ENCODE results near the gene EMILIN2.
A peak's percentile ranks its signal among the peaks of the same experiment; 100 is the strongest.
"Not testable (repeated sequence)": the region's sequence is repeated elsewhere in the genome, so short reads cannot be mapped to it uniquely, and the experiment has no call there.

Gene EMILIN2

DNA sequence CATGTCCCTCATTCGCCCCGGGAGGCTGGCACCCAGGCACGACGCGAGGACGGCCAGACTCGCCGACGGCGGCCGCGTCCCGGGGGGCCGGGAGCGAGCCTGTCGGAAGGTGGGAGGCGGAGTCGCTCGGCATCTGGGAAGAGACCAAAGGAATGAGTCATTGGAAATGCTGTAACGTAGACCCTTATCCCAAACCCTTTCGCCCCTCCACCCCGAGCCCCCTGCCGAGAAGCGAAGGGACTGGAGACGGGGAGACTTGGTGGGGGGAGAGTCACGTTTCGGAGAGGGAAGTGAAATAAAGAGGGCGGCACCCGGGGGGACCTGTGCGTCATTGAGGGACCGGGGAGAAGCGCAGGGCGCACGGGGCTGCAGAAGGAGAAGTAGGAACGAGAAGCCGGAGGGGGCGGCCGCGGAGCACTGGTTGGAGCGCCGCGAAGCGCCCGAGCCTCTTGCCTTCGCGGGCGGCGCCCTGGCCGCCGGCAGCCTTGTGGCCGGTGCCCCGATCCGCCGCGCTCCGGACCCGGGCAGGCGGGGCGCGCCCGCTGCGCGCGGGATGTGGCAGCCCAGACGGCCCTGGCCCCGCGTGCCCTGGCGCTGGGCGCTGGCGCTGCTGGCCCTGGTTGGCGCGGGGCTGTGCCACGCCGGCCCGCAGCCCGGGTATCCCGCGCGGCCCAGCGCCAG is at the start of gene EMILIN2:
Gene EMILIN2, plus strand, starts transcription at position 371 of the 681 bp plus-strand sequence. Its CDS starts 183 bp downstream, at position 554.
- DNase-seq (ENCODE audit: low read depth) = peak; percentile 78

DNA sequence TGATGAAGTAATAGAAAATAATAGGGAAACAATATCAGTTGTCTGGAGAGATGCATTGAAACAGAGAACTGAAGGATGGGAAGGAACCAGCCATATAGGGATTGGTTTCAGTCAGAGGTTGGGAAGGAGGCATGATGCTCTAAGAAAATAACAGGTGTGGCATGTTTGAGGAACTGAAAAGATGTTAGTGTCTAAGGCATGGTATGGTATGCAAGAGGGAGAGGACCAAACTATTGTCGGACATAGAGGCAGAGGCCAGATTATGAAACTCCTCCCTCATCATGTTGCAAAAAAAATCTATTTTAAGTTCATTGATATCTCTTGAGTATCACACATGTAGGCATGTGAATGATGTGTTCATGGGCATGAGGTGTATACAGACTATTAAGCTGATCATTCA is 48.9 kb upstream of the EMILIN2 start:
- DNase-seq (ENCODE audit: low read depth) = no peak

DNA sequence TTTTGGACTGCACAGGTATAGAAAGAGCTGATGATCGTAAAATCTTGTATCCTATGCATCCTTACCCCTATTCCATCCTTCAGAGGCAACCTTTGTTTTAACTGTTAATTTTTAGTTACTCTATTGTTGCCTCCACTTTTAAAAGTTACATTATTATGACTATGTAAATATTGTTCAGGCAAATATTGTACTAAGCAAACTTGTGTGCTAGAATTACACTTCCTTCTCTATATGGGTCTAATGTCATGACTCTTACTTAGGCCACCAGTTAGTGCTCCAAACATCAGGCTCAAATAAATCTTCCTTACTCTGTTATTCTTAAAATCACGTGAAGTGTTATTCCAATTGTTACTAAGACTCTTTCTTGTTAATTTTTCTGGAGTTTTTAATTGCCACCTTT is 47.4 kb upstream of the EMILIN2 start:
- DNase-seq (ENCODE audit: low read depth) = no peak

DNA sequence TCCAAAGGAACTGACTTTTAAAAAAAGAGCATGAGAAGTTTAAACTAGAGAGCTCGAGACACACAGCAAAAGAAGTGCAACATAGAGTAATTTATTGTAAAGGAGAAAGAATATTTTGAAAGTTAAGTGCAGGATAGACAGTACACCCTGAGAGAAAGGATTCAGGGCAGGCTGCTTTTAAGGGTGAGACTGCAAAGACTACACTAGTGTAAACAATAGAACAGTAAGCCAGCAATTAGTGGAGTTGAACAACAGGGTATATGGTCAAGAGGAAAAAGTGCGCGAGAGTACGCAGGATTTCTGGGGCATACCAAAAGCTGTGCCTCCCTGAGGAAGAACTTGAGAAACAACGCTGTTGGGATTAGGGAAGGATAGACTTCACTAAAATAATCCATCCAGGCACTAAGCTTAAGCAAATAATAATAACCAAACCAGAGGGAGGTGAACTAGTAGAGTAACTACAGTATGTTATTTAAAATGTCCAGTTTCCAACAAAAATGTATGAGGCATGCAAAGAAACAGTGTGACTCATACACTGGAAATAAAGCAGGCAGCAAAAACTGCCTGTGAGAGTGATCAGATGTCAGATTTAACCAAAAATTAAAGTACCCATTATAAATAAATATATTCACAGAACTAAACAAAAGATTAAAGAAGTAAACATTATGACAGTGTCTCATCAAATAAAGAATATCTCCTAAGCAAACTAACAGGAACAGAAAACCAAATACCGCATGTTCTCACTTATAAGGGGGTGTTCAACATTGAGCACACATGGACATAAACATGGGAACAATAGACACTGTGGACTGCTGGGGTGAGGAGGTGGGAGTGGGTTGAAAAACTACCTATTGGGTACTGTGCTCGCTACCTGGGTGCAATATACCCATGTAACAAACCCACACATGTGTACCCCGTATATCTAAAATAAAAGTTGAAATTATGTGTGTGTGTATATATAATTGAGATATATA is 40.5 kb upstream of the EMILIN2 start:
- peak; percentile 63 for DNase-seq (ENCODE audit: low read depth)

DNA sequence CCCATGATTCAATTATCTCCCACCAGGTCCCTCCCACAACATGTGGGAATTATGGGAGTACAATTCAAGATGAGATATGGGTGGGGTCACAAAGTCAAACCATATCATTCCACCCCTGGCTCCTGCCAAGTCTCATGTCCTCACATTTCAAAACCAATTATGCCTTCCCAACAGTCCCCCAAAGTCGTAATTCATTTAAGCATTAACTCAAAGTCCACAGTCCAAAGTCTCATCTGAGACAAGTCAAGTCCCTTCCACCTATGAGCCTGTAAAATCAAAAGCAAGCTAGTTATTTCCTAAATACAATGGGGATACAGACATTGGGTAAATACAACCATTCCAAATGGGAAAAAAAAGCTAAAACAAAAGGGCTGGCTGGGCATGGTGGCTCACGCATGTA is 38.2 kb upstream of the EMILIN2 start:
- DNase-seq (ENCODE audit: low read depth) = not testable (repeated sequence)

DNA sequence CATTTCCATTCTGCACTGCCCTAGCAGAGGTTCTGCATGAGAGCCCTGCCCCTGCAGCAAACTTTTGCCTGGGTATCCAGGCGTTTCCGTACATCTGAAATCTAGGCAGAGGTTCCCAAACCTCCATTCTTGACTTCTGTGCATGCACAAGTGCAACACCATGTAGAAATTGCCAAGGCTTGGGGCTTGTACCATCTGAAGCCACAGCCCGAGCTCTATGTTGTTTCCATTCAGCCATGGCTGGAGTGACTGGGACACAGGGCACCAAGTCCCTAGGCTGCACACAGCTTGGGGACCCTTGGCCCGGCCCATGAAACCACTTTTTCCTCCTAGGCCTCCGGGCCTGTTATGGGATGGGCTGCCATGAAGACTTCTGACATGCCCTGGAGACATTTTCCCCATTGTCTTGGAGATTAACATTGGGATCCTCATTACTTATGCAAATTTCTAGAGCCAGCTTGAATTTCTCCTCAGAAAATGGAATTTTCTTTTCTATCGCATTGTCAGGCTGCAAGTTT is 37.1 kb upstream of the EMILIN2 start:
- not testable (repeated sequence) for DNase-seq (ENCODE audit: low read depth)

DNA sequence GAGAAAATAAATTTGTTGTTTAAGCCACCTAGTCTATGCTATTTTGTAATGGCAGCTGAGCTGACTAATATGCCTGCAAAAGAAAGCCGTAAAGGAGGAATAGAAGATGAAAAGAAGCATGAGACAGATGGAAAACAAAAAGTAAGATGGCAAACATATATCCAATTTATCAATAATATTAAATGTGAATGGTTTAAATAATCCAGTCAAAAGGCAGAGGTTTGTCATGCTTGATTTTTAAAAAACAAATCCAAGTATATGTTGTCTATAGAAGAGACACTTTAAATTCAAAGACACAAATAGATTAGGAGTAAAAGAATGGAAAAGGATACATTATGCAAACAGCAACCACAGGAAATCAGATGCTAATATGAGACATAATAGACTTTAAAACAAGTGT is 35.4 kb upstream of the EMILIN2 start:
- DNase-seq (ENCODE audit: low read depth) = no peak

DNA sequence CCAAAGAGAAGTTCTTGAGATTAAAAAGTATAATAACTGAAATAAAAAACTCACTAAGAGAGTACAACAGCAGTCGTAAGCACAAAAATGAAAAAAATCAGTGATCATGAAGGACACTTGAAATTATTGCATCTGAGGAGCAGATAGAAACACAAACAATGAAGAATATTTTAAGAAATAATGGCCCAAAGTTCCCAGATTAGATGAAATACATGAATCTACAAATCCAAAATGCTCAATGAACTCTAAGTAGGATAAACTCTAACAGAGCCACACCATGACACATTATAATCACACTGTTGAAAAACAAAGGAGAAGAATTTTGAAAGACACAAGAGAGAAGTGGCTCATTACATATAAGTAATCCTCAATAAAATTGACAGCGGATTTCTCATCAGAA is 31.9 kb upstream of the EMILIN2 start:
- DNase-seq (ENCODE audit: low read depth) = no peak

DNA sequence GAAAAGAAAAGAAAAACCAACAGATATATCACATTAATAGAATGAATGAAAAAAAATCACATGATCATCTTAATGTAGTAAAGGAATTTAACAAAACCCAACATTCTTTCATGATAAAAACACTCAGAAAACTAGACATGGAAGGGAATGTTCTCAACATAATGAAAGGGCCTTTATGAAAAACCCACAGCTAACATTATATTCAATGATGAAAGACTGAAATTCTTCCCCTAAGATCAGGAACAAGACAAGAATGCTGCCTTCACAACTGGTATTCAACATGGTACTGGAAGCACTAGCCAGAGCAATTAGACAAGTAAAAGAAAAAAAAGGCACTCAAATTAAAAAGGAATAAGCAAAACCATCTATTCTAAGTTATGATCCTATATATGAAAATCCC is 28.5 kb upstream of the EMILIN2 start:
- no peak for DNase-seq (ENCODE audit: low read depth)

DNA sequence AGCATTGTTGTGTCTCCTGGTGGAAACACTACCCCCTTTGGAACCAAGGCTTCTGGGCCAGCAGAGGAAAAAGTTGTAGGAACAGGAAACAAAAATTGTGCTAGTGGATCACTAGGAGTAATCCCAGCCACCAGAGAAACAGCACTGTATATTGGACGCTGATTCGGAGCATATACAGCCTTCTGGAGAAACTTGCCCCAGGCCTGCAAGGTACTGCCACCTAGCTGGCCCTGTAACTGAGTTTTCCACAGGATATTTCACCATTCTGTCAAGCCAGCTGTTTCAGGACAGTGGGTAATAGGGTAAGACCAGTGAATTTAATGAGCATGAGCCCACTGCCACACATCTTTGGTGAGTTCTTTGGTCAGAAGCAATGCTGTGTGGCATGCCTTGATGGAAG is 25.1 kb upstream of the EMILIN2 start:
- DNase-seq (ENCODE audit: low read depth) = no peak

DNA sequence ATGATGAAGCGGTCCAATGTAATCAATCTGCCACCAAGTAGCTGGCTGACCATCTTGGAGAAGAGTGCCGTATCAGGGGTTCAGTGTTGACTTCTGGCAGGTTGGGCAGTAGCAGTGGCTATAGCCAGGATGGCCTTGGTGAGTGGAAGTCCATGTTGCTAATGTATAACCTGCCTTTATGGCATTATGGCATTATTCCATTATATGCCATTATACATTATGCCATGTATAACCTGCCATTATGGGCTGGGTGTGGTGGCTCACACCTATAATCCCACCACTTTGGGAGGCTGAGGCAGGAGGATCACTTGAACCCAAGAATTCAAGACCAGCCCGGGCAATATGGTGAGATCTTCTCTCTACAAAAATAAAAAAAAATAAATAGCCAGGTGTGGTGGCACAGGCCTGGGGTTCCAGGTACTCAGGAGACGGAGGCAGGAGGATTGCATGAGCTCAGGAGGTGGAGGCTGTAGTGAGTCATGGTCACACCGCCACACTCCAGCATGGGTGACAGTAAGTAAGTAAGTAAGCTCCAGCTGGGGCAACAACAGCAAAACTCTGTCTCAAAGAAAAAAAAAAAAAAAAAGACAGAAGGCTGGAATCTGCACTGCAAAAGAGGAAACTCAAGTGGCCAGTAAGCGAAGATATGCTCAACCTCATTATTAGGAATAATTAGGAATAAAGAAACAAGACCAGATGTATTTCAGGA is 24.4 kb upstream of the EMILIN2 start:
- no peak for DNase-seq (ENCODE audit: low read depth)

DNA sequence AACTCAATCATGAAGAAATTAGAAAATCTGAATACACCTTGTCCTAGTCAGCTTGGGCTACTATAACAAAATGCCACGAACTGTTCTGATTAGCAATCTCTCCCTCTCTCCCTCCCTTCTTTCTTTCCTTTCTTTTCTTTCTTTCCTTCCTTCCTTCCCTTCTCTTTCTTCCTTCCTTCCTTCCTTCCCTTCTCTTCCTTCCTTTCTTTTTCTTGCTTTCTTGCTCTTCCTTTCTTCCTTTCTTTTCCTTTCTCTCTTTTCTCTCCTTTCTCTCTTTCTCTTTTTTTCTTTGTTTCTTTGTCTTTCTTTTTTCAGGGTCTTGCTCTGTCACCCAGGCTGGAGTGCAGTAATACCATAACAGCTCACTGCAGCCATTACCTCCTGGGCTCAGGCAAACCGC is 23.6 kb upstream of the EMILIN2 start:
- no peak for DNase-seq (ENCODE audit: low read depth)

DNA sequence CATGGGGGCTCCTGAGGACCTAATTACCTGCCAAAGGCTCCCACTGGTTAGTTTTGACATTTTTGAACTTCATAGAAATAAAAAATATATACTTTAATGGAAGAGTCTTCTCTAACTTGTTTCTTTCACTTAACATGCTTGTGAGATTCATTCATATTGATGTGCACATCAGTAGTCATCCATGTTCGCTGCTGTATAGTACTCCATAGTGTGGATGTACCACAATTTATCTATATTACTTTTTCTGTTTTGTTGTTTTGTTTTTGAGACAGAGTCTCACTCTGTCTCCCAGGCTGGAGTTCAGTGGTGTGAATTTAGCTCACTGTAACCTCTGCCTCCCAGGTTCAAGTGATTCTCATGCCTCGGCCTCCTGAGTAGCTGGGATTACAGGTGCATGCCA is 22.8 kb upstream of the EMILIN2 start:
- no peak for DNase-seq (ENCODE audit: low read depth)

DNA sequence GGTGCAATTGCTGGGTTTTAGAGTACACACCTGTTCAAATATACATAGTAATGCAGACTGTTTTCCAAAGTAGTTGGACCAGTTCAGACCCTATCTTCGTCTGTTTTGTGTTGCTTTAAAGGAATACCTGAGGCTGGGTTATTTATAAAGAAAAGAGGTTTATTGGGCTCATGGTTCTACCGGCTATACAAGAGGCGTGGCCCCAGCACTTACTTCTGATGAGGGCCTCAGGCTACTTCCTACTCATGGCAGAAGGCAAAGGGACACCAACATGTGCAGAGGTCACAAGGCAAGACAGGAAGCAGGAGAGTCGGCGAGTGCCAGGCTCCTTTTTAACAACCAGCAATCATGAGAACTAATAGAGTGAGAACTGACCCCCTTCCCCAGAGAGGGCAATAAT is 21.9 kb upstream of the EMILIN2 start:
- no peak for DNase-seq (ENCODE audit: low read depth)

DNA sequence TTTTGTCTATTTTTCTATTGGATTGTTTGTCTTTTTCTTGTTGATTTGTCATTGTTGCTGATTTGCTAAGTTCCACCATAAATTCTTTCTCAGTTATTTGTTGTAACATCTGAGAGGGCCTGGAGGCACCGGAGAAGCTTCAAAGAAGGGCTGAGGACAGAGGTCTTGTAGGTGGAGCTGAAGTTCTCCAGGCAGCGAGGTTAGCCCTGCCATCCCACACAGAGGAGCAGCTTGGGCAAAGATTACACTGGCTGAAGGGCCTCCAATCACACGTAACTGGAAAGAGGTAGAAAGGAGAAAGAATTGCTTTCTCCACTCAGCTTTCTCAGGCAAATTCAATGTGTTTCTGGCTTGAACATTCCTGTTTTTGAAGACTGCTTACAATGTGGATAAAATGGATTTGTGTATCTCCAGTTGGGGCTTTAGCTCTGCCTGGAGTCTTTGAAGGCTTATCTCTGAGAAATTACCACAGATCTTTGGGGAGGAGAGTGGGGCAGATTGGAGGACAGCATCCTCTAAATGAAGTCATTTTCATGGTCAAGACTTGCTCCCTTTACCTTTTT is 21.1 kb upstream of the EMILIN2 start:
- no peak for DNase-seq (ENCODE audit: low read depth)

DNA sequence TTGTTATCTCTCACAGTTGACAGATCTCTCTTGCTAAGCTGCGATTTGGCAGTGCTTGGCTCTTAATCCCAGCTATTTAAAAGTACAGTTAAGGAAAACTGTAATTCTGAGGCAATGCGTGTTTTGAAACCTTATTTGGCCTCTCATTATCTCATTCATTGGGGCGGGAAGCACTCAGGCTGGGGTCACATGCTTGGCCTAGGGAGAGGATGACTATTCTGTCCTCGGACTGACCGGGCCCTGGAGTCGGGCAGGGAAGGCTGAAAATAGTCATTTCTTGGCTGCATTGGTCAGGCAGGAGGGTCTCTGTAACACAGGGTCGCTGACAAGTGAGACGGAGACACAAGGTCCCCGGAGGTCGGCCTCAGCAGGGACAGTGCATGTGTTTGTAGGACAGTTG is 20.2 kb upstream of the EMILIN2 start:
- no peak for DNase-seq (ENCODE audit: low read depth)

DNA sequence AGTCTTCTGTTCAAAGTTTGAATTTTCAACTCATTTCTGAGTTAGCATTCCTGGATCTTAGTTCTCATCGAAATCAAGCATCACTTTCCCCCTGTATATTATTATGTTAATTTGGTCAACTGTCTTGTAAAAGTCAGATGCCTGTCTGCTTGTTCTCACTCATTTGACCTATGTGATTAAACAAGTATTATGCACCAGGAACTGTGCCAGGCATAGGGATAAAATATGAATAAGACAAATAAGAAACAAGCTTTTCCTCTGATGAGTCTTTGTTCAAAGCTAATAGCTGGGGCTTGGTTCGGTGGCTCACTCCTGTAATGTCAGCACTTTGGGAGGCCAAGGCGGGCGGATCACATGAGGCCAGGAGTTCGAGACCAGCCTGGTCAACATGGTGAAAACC is 19.7 kb upstream of the EMILIN2 start:
- no peak for DNase-seq (ENCODE audit: low read depth)

DNA sequence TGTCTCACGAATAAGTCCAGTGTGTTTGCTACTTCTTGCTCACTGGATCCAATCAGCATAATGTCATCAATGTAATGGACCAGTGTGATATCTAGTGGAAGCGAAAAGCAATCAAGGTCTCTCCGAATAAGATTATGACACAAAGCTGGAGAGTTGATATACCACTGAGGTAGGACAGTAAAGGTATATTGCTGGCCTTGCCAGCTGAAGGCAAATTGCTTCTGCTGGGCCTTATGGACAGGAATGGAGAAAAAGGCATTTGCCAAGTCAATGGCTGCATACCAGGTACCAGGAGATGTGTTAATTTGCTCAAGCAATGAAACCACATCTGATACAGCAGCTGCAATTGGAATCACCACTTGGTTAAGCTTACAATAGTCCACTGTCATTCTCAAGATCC is 10.7 kb upstream of the EMILIN2 start:
- not testable (repeated sequence) for DNase-seq (ENCODE audit: low read depth)

DNA sequence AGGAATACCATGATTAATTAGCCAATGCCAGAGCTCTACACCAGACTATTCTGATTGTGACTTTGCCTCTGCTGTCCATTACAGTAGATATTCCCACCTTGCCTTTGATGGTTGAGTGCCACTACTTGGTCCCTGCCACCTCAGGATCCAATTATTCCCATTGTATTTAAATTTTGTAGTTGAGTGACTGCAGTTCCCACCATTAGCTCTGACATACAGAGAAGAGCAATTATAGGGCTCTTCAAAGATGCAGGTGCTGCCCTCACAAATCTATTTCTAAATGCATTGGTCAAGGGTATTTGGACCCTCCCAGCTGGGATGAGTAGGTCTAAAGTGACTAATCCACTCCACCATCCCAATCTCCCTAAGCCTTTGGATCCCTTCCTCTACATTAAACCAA is 9.5 kb upstream of the EMILIN2 start:
- not testable (repeated sequence) for DNase-seq (ENCODE audit: low read depth)

DNA sequence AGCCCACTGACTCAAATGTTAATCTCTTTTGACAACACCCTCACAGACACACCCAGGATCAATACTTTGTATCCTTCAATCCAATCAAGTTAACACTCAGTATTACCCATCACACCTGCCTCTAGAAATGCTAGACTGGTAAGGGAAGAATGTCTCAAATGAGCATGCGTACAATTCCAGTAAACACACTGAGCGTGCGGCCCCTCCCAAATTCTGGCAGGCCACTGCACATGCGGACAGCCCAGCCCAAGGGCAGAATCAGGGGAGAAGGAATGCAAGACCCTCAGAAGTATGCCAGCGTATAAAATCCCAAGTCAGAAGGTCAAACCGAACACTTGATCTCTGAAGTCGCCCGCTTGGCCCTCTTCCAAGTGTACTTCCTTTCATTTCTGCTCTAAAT is 7.6 kb upstream of the EMILIN2 start:
- DNase-seq (ENCODE audit: low read depth) = no peak

DNA sequence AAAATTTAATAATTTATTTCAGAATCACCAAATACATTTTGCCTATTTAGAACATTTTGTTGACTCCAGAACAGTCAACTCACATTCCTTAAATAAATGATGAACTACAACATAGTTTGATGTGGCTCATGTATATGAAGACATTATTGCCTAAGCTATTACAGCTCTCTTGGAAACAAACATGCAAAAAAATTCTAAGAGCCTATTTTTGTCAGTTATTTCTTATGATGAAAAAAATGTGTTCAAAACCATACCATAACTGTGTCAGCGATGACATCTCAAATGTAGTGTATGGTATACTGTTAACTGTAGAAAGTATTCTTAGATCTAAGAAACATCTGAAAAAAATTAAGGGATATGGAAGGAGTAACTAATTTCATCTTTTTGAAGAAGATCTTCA is 6.3 kb upstream of the EMILIN2 start:
- no peak for DNase-seq (ENCODE audit: low read depth)

DNA sequence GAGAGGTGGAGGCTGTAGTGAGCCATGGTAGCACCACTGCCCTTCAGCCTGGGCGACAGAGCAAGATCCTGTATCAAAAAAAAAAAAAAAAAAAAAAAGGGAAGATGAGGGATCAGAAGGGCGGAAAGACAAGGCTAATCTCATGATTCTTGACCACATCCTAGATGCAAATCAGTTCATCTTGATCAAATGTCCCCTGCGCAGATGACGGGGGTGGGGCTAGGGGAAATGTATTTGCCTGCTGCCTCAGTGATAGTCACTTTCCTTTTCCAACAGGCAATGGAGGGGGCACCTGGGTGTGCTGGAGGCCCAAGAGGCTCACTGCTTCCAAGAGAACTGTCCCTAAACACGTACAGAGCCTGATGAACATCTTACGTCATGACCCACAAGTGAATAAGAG is 3.7 kb upstream of the EMILIN2 start:
- DNase-seq (ENCODE audit: low read depth) = no peak

All from EH (cell line).